GM21390 (cell line): ENCODE measurements around the gene AP1AR.
A peak's percentile ranks its signal among the peaks of the same experiment; 100 is the strongest.
"Not testable (repeated sequence)": the region's sequence is repeated elsewhere in the genome, so short reads cannot be mapped to it uniquely, and the experiment has no call there.

Experiments used
- ATAC-seq: cut with Tn5 transposase; IDR thresholded peaks from one replicate; pipeline ENCODE4 v1.9.1; 2021; ENCODE audit not compliant: unreplicated experiment

AP1AR gene

DNA sequence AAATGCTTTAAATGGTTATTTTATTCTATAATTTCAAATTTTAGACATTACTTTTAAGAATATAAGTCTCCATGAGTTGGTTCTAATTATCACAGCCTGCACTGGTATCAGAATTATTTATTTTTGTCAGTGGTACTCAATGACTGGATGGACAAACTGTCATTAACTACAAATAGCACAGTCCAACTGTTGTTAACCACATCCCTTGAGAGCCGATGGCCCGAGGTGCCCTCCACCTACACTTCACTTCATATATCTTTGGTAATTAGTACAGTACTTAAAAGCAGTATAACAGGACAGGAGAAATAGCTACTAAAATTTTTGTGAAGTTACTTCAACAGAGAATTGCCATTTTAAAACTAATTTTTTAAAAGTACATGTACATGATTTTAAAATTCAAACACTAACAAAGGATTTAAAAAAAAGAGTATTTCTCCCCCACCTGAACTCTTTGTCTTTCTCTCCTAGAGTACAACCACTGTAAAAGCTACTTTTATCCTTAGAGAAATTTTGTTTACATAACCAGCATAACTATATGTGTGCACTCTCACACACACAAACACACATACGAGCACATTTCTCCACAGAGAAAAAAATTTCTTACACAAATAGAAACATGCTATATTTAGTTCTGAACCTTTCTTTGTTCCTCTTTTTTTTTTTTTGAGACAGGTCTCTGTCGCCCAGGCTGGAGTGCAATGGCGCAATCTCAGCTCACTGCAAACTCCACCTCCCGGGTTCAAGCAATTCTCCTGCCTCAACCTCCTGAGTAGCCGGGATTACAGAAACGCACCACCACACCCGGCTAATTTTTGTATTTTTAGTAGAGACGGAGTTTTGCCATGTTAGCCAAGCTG is 47.7 kb downstream of the AP1AR start:
- peak; percentile 66 for ATAC-seq

- peak; percentile 20 for ATAC-seq
Observed at GRCh38 chr4:112279882-112280315, 48.3 kb downstream of the AP1AR start.

DNA sequence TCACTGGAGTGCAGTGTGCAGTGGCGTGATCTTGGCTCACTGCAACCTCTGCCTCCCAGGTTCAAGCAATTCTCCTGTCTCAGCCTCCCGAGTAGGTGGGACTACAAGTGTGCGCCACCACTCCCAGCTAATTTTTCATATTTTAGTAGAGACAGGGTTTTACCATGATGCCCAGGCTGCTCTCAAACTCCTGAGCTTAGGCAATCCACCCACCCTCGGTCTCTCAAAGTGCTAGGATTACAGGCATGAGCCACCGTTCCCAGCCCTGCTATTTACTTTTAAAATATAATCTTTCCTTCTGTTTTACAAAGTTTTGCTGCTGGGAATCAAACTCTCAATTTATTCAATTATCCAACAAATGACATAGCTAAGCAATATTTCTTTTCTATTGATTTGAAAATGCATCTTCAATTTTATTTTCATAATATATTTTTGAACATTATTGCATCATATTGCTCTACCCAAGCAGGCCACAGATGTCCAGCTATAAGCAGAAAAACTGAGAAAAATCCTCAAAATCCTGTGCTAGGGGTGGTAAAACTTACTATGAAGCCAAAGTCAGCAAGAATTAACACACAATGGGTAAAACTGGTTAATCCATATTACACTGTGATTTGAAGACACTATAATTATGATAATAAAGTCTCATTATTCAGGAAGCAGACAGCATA is 48.9 kb downstream of the AP1AR start:
- ATAC-seq, result no peak

GRCh38 chr4:112281895-112282398 is 50.4 kb downstream of the AP1AR start:
- not testable (repeated sequence) for ATAC-seq

DNA sequence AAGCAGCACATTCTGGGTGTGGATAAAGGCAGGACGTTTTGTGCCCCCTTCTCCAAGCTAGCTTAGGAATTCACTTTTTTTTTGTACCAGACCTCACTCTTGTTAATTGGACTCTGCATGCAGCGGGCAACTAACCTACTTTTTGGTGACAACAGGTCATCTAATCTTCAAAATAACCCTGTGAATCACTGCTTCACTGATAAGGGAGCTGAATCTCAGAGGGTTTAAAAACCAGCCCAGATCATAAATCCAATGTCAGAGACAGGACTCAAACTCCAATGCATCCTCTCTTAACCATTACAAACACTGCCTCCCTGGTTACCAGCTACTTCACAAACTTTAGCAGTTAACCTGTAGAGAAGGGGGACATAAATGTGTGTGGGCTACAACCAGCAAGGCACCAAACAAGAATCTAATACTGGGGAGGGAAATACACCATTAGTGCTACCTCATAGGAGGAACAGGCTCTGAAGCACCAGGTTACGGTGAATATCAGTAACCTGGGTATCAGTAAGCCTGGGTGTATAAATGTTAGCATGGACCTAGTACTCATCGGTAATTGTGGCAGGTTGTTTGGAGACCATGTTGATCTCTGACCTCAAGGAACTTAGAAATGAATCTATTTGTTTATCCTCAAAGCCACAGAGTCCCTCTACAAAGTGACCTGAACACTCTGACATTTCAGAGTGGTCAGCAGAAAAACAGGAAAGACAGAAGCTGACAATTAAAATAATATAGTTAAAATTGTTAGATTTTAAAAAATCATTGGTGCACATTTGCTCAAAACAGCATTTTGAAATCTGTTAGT is 51.5 kb downstream of the AP1AR start:
- no peak for ATAC-seq

DNA sequence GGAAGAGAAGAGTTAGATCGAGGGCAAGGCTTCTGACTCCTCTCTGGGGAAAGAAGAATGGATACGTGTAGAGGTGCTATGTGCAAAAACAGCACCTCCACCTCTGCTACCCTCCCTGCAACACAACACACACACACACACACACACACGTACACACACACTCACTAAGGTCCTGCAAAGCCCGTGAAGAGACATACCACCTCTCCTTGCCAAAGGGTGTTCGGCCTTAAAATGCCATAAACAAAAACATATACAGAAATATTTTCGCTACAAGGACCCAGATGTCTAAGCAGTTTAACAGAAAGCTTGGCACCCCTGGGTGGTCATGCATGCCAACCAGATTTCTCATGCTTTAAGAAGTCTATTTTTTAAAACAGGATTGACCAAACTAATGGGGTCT is 52.6 kb downstream of the AP1AR start:
- ATAC-seq, result no peak

DNA sequence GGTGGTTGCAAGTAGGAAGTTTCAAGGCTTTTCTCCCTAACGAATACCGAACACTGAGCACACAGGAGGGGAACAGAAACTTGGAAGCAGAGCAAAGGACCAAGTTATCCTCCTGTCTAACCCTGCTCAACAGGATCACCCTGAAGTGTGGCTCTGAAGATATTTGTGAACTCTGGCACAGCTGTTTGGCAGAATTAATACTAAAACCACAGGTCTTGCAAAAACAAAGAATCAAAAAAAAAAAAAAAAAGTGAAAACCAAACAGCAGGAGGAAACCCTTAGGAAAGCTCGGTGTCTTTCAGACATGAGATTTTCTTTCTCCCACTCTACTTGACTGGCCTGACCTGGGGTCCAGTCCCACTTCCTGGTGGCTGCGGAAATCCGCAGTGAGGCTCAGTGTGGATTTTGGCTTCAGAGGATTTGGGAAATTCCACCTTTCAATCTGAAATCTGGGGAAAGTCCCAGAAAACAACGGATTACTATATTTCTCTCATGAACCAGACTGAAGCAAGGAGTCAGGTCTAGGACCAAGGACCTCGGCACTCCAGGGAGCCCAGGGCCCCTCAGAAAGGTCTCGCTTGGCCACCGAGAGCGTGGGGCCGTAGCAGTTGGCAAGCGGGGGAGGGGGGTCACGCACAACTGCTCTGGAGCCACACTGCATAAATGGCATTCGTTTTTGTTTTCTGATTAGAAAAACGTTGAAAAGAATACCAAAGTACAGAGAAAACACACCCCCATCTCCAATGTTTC is 53.2 kb downstream of the AP1AR start:
- no peak for ATAC-seq

GRCh38 chr4:112287258-112287989 is 55.8 kb downstream of the AP1AR start:
- ATAC-seq, result peak; percentile 28

- peak; percentile 21 for ATAC-seq
Observed at GRCh38 chr4:112288455-112288854, 56.9 kb downstream of the AP1AR start.

- no peak for ATAC-seq
Observed at GRCh38 chr4:112289407-112290253, 58.0 kb downstream of the AP1AR start.

DNA sequence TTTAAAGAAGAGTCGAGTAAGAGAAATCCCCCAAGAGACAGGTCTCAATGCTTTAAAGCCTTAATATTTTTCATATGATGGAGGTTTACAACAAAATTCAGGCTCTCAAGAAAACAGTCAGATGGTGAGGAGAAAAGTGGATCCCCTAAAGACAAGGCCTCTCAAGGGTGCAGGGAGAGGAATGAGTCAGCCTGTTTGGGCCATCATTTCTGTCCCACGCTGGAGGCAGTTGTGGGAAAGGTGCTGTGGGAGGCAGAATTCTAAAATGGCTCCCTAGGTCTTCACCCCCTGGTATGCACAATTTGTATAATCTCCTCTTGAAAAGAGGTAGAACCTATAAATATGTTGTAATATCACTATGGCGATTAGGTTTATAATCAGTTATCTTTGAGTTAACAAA is 58.8 kb downstream of the AP1AR start:
- no peak for ATAC-seq

- ATAC-seq, result peak; percentile 86
Observed at GRCh38 chr4:112296949-112297880, 65.6 kb downstream of the AP1AR start, which contains the start of gene ALPK1. ALPK1 (plus strand) TSS chr4:112297369.

- ATAC-seq, result no peak
Observed at GRCh38 chr4:112299721-112300120, 68.1 kb downstream of the AP1AR start.

- peak; percentile 75 for ATAC-seq
Observed at GRCh38 chr4:112302320-112303274, 71.0 kb downstream of the AP1AR start.

- ATAC-seq, result not testable (repeated sequence)
Observed at GRCh38 chr4:112305477-112305876, 73.9 kb downstream of the AP1AR start.

GRCh38 chr4:112309263-112309791 is 77.7 kb downstream of the AP1AR start:
- not testable (repeated sequence) for ATAC-seq
